Upper lobe of left lung (tissue), 6 donors: ENCODE results near the gene ADGRG2. TPM values are rescaled to one million over a fixed set of nuclear protein-coding genes. Genes with fewer than 3 reads are reported as not detected.
"Not testable (repeated sequence)": the region's sequence is repeated elsewhere in the genome, so short reads cannot be mapped to it uniquely, and the experiment has no call there.

ENCODE experiments used
- ATAC-seq, 2 donors: fragments of 200-7000 bp; cut with Tn5 transposase; one replicate each; pipeline ENCODE4 v1.9.1; 2022; ENCODE audit warnings: mild to moderate bottlenecking in 2 of 2, moderate library complexity in 2 of 2; ENCODE audit not compliant: low FRiP score in 2 of 2
- DNase-seq, 2 donors: peaks; one replicate each; pipeline ENCODE4 v3.0.0-alpha.2; 2019 to 2020
- H3K27ac ChIP-seq, 4 donors: fragments of 200-600 bp; sonication (generic); one replicate each; pipeline ENCODE4 v1.5.1; 2016 to 2019
- H3K27me3 ChIP-seq, 4 donors: fragments of 200-600 bp; sonication (generic); one replicate each; pipeline ENCODE4 v1.5.1; 2017 to 2019
- H3K36me3 ChIP-seq, 4 donors: fragments of 200-600 bp; sonication (generic); one replicate each; pipeline ENCODE4 v1.5.1; 2016 to 2019
- H3K4me1 ChIP-seq, 4 donors: fragments of 200-600 bp; sonication (generic); one replicate each; pipeline ENCODE4 v1.5.1; 2018 to 2019
- H3K4me3 ChIP-seq, 4 donors: fragments of 200-600 bp; sonication (generic); one replicate each; pipeline ENCODE4 v1.5.1; 2017 to 2019; ENCODE audit warnings: mild to moderate bottlenecking in 2 of 4, moderate library complexity in 1 of 4
- H3K9me3 ChIP-seq, 4 donors: fragments of 200-600 bp; sonication (generic); one replicate each; pipeline ENCODE4 v1.5.1; 2018 to 2019
- EP300 ChIP-seq, 4 donors: sonication (generic); formaldehyde crosslinking; IDR thresholded peaks; one replicate each; pipeline ENCODE4 v1.5.1; 2017; ENCODE audit warnings: antibody characterized with exemption in 4 of 4, control low read depth in 2 of 4
- POLR2A ChIP-seq, 4 donors: fragments of 450-650 bp; IDR thresholded peaks; one replicate each; pipeline ENCODE4 v1.5.1; 2016 to 2017; ENCODE audit warnings: antibody characterized with exemption in 4 of 4, mild to moderate bottlenecking in 2 of 4
- POLR2AphosphoS5 ChIP-seq, 2 donors: sonication (generic); formaldehyde crosslinking; IDR thresholded peaks; one replicate each; pipeline ENCODE4 v1.5.1; 2017; ENCODE audit warnings: antibody characterized with exemption in 2 of 2
- WGBS, 2 donors: methylation state at CpG; one replicate each; pipeline ENCODE4 v1.1.5; 2017 to 2018; 5-methylcytosine and 5-hydroxymethylcytosine counted together
- total RNA-seq, 6 donors: library from RNA; depleted of rRNA in 4 of 6; stranded (reverse); fragments of >200 nt in 4 of 6; gene quantifications; one replicate each; pipeline versions ENCODE4 v1.1.0 to v1.2.1, GENCODE V29; 2016 to 2021
- TF ChIP-seq, protein P1 (sequence below), 6 experiments: fragments of 450-650 bp in 4 of 6; fragments of 200-600 bp in 2 of 6; sonication (generic) in 2 of 6; IDR thresholded peaks; one replicate each; pipeline ENCODE4 v1.5.1; 2016 to 2019; ENCODE audit warnings: antibody characterized with exemption in 6 of 6
- donor health status: DM: no; HTN: no; CAD: no; lungs with moderate emphysema.
- donor health status: DM: no; HTN: yes; CAD: no; lungs with severe emphysema.

The ADGRG2 gene
- total RNA-seq, 6 donors from 2014 or later = 0.69 to 2.9 (median 0.91) TPM; not detected in 1

DNA sequence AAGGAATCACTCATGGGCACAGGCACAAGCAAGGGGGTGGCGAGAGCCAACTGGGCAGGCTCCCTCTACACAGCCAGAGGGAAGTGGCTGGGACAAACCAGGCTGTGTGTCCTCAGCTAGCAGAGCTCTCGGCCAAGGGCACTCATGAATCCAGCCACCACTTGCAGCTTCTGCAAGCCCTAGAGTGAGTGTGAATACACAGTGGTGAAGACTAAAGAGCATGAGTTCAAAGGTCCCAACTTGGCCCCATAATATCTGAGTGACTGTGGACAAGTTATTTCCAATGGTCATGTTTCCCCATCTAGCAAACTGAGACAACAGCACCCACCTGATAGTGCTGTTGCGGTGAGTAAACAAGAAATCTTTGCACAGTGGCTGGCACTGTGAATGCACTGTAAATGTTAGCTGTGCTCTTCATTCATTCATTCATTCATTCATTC is 51.7 kb downstream of the ADGRG2 start:
- TF ChIP-seq POLR2A (IDR thresholded peaks at IDR 0.05) (no peak), EP300 (IDR thresholded peaks at IDR 0.05) (no peak), POLR2AphosphoS5 (IDR thresholded peaks at IDR 0.05) (no peak)
- TF ChIP-seq, protein P1, sequence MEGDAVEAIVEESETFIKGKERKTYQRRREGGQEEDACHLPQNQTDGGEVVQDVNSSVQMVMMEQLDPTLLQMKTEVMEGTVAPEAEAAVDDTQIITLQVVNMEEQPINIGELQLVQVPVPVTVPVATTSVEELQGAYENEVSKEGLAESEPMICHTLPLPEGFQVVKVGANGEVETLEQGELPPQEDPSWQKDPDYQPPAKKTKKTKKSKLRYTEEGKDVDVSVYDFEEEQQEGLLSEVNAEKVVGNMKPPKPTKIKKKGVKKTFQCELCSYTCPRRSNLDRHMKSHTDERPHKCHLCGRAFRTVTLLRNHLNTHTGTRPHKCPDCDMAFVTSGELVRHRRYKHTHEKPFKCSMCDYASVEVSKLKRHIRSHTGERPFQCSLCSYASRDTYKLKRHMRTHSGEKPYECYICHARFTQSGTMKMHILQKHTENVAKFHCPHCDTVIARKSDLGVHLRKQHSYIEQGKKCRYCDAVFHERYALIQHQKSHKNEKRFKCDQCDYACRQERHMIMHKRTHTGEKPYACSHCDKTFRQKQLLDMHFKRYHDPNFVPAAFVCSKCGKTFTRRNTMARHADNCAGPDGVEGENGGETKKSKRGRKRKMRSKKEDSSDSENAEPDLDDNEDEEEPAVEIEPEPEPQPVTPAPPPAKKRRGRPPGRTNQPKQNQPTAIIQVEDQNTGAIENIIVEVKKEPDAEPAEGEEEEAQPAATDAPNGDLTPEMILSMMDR (IDR thresholded peaks at IDR 0.05) = no peak
- DNase-seq (no peak), ATAC-seq (no peak)
- Histone ChIP-seq H3K4me3 (no peak overlapping the region), H3K27me3 (no peaks in the 10 kb centered on the region), H3K4me1 (no peaks in the 10 kb centered on the region), H3K27ac (no peak overlapping the region), H3K9me3 (no peaks in the 10 kb centered on the region), H3K36me3 (no peaks in the 10 kb centered on the region)
- WGBS, 2 donors = 71 to 100% methylated on average over 1 to 3 of the region's 3 CpGs

- not testable (repeated sequence) for DNase-seq, ATAC-seq
Observed at GRCh38 chrX:19066987-19067386, 55.3 kb downstream of the ADGRG2 start.

DNA sequence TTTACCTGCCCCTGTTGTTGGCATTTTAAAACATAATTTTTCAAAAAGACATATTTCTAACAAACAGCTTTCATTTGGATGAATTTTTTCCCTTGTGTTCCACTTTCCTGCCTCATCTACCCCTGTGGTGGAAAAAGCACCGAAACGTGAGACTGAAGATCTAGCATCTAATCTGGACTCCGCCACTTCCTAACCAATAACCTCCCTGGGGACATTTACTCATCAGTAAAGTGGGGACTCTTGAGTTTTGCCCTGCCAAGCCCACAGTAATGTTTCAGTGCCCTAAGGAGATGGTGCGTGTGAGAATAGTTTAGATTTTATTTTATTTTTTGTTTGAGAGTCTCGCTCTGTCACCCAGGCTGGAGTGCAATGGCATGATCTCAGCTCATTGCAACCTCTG is 56.7 kb downstream of the ADGRG2 start:
- H3K27me3 ChIP-seq = no peaks in the 10 kb centered on the region
- no peak for DNase-seq
- H3K4me1 ChIP-seq = no peaks in the 10 kb centered on the region
- TF ChIP-seq, protein P1 (IDR thresholded peaks at IDR 0.05) = no peak
- WGBS, 2 donors = 88 to 95% methylated on average over 5 of the region's 5 CpGs
- ATAC-seq = no peak
- H3K4me3 ChIP-seq = no peak overlapping the region
- H3K36me3 ChIP-seq = no peaks in the 10 kb centered on the region
- no peak overlapping the region for H3K27ac ChIP-seq
- H3K9me3 ChIP-seq = no peaks in the 10 kb centered on the region

More at GRCh38 chrX:19066987-19067386, 55.3 kb downstream of the ADGRG2 start:
- H3K27ac ChIP-seq, H3K9me3 ChIP-seq, H3K36me3 ChIP-seq, H3K4me3 ChIP-seq, H3K4me1 ChIP-seq, H3K27me3 ChIP-seq: not testable (repeated sequence)
- WGBS, 2 donors = 84 to 86% methylated on average over 4 of the region's 4 CpGs

GRCh38 chrX:19064175-19064574 is 58.1 kb downstream of the ADGRG2 start:
- TF ChIP-seq POLR2AphosphoS5 (IDR thresholded peaks at IDR 0.05) = no peak
- TF ChIP-seq, protein P1 (IDR thresholded peaks at IDR 0.05) = no peak
- no peak for TF ChIP-seq EP300 (IDR thresholded peaks at IDR 0.05)
- no peak for TF ChIP-seq POLR2A (IDR thresholded peaks at IDR 0.05)
- Histone ChIP-seq H3K36me3 (no peaks in the 10 kb centered on the region), H3K9me3 (no peaks in the 10 kb centered on the region), H3K4me1 (no peaks in the 10 kb centered on the region), H3K27ac (no peak overlapping the region), H3K4me3 (no peak overlapping the region), H3K27me3 (no peaks in the 10 kb centered on the region)
- 91% methylated on average over 6 of the region's 6 CpGs; no CpG with 5 or more reads in 1 of the 2 donors for WGBS, 2 donors
- ATAC-seq = no peak
- DNase-seq = no peak

GRCh38 chrX:19063030-19063429 is 59.2 kb downstream of the ADGRG2 start:
- no peaks in the 10 kb centered on the region for H3K36me3 ChIP-seq
- H3K4me1 ChIP-seq = no peaks in the 10 kb centered on the region
- 73 to 87% methylated on average over 3 to 8 of the region's 8 CpGs for whole genome bisulfite sequencing, 2 donors
- no peaks in the 10 kb centered on the region for H3K27me3 ChIP-seq
- H3K27ac ChIP-seq = no peak overlapping the region
- no peaks in the 10 kb centered on the region for H3K9me3 ChIP-seq
- ATAC-seq (peak in 1 of 2 donors; percentile 79), DNase-seq (no peak)
- no peak overlapping the region for H3K4me3 ChIP-seq
- TF ChIP-seq POLR2A (IDR thresholded peaks at IDR 0.05) = no peak
- TF ChIP-seq, protein P1 (IDR thresholded peaks at IDR 0.05) = no peak
- no peak for TF ChIP-seq EP300 (IDR thresholded peaks at IDR 0.05)
- TF ChIP-seq POLR2AphosphoS5 (IDR thresholded peaks at IDR 0.05) = no peak
